Vagina (tissue), 2 donors: ENCODE data around the gene CBX6. TPM values are rescaled to one million over a fixed set of nuclear protein-coding genes. Genes with fewer than 3 reads are reported as not detected.

Experiments
- DNase-seq, 2 donors: peaks; one replicate each; pipeline ENCODE4 v3.0.0-alpha.2; 2017; ENCODE audit errors: extremely low spot score in 2 of 2
- H3K27ac ChIP-seq: fragments of 200-600 bp; sonication (generic); one replicate; pipeline ENCODE4 v1.5.1; 2019
- H3K27me3 ChIP-seq: fragments of 200-600 bp; sonication (generic); one replicate; pipeline ENCODE4 v1.5.1; 2019
- H3K36me3 ChIP-seq, 2 donors: fragments of 200-600 bp; sonication (generic); one replicate each; pipeline ENCODE4 v1.5.1; 2017 to 2019
- H3K4me1 ChIP-seq: fragments of 200-600 bp; sonication (generic); one replicate; pipeline ENCODE4 v1.5.1; 2019
- H3K4me3 ChIP-seq, 2 donors: fragments of 200-600 bp; sonication (generic); 1 replicate in 1 of 2; 2 replicates in 1 of 2; pipeline ENCODE4 v1.5.1; 2016 to 2019
- H3K9me3 ChIP-seq: fragments of 200-600 bp; sonication (generic); one replicate; pipeline ENCODE4 v1.5.1; 2019
- CTCF ChIP-seq, 3 experiments: fragments of 450-650 bp in 2 of 3; fragments of 200-600 bp in 1 of 3; sonication (generic) in 1 of 3; IDR thresholded peaks; one replicate each; pipeline ENCODE4 v1.5.1; 2017 to 2019; ENCODE audit warnings: antibody characterized with exemption in 3 of 3, mild to moderate bottlenecking in 2 of 3, moderate library complexity in 2 of 3
- POLR2A ChIP-seq, 2 donors: fragments of 450-650 bp; IDR thresholded peaks; one replicate each; pipeline ENCODE4 v1.6.1; 2017; ENCODE audit warnings: antibody characterized with exemption in 2 of 2, mild to moderate bottlenecking in 2 of 2, moderate library complexity in 2 of 2
- POLR2AphosphoS5 ChIP-seq, 2 donors: sonication (generic); formaldehyde crosslinking; IDR thresholded peaks; one replicate each; pipeline ENCODE4 v1.9.0; 2017; ENCODE audit warnings: antibody characterized with exemption in 2 of 2, mild to moderate bottlenecking in 2 of 2, low read depth in 1 of 2; ENCODE audit not compliant: insufficient read depth in 1 of 2
- intact Hi-C: fragments of 100-400 bp; cut with DNase I; formaldehyde crosslinking; loops from one replicate; pipeline ENCODE4 v1.15.1; 2023
- total RNA-seq: library from RNA; depleted of rRNA; stranded (reverse); fragments of >200 nt; gene quantifications from one replicate; pipeline ENCODE4 v1.2.3, GENCODE V29; 2016

The CBX6 gene
- 31.7 TPM for total RNA-seq

GRCh38 chr22:38872172-38872830 lies at the start of gene CBX6:
CBX6 (minus strand) TSS chr22:38872216; CDS start chr22:38872190, 26 bp downstream.
- peak within 1 kb of the TSS; percentile 79 to 80 for H3K4me3 ChIP-seq
- no peak for TF ChIP-seq POLR2A (IDR thresholded peaks at IDR 0.05)
- peak in 1 of 2 donors; percentile 80 for TF ChIP-seq POLR2AphosphoS5 (IDR thresholded peaks at IDR 0.05; ENCODE audit: insufficient read depth in 1 of 2, low read depth in 1 of 2)
- intact Hi-C loops: no loop called here

GRCh38 chr22:38921806-38922205 lies 49.8 kb upstream of the CBX6 start:
- DNase-seq: no peak
- H3K27me3 ChIP-seq: no peaks in the 10 kb centered on the region
- intact Hi-C loops: loop anchor here (5.0 kb wide), 1 partner anchor 55 kb away; no protein-coding TSS in a partner anchor
- no peak overlapping the region for H3K4me3 ChIP-seq
- TF ChIP-seq POLR2AphosphoS5 (IDR thresholded peaks at IDR 0.05; ENCODE audit: insufficient read depth in 1 of 2, low read depth in 1 of 2) (no peak), POLR2A (IDR thresholded peaks at IDR 0.05) (no peak), CTCF (IDR thresholded peaks at IDR 0.05) (no peak)
- no peak overlapping the region for H3K27ac ChIP-seq
- H3K36me3 ChIP-seq: no peaks in the 10 kb centered on the region
- H3K9me3 ChIP-seq: no peaks in the 10 kb centered on the region
- H3K4me1 ChIP-seq: peaks cover 34% of the 10 kb centered on the region

More at GRCh38 chr22:38872172-38872830, at the start of gene CBX6:
- DNase-seq: peak; percentile 89 to 91
- no peaks in the 10 kb centered on the region for H3K9me3 ChIP-seq
- H3K27ac ChIP-seq: peak within 1 kb of the TSS; percentile 97
- peaks cover 52% of the 10 kb centered on the region for H3K4me1 ChIP-seq
- H3K36me3 ChIP-seq: peaks cover 0 to 7% of the 10 kb centered on the region in 2 donors
- H3K27me3 ChIP-seq: no peaks in the 10 kb centered on the region

GRCh38 chr22:38921120-38921519 lies 49.1 kb upstream of the CBX6 start:
- TF ChIP-seq POLR2A (IDR thresholded peaks at IDR 0.05) (no peak), CTCF (IDR thresholded peaks at IDR 0.05) (no peak), POLR2AphosphoS5 (IDR thresholded peaks at IDR 0.05; ENCODE audit: insufficient read depth in 1 of 2, low read depth in 1 of 2) (no peak)
- no peaks in the 10 kb centered on the region for H3K27me3 ChIP-seq
- no peaks in the 10 kb centered on the region for H3K36me3 ChIP-seq
- no peak for DNase-seq
- intact Hi-C loops: loop anchor here (5.0 kb wide), 1 partner anchor 54 kb away; no protein-coding TSS in a partner anchor
- H3K9me3 ChIP-seq: no peaks in the 10 kb centered on the region
- H3K27ac ChIP-seq: no peak overlapping the region
- peaks cover 34% of the 10 kb centered on the region for H3K4me1 ChIP-seq
- no peak overlapping the region for H3K4me3 ChIP-seq

GRCh38 chr22:38919631-38920190 lies 47.7 kb upstream of the CBX6 start:
- intact Hi-C loops: loop anchor here (5.0 kb wide), 1 partner anchor 52 kb away; no protein-coding TSS in a partner anchor
- no peak for TF ChIP-seq CTCF (IDR thresholded peaks at IDR 0.05)
- TF ChIP-seq POLR2A (IDR thresholded peaks at IDR 0.05): no peak
- no peak for TF ChIP-seq POLR2AphosphoS5 (IDR thresholded peaks at IDR 0.05; ENCODE audit: insufficient read depth in 1 of 2, low read depth in 1 of 2)
- Histone ChIP-seq H3K9me3 (no peaks in the 10 kb centered on the region), H3K4me1 (peaks cover 29% of the 10 kb centered on the region), H3K27ac (no peak overlapping the region), H3K27me3 (no peaks in the 10 kb centered on the region), H3K4me3 (no peak overlapping the region), H3K36me3 (no peaks in the 10 kb centered on the region)
- no peak for DNase-seq

GRCh38 chr22:38911434-38911833 lies 39.4 kb upstream of the CBX6 start:
- intact Hi-C loops: no loop called here
- Histone ChIP-seq H3K27ac (no peak overlapping the region), H3K4me1 (no peaks in the 10 kb centered on the region), H3K4me3 (no peak overlapping the region), H3K27me3 (no peaks in the 10 kb centered on the region), H3K36me3 (no peaks in the 10 kb centered on the region), H3K9me3 (no peaks in the 10 kb centered on the region)
- no peak for DNase-seq
- no peak for TF ChIP-seq POLR2A (IDR thresholded peaks at IDR 0.05)
- TF ChIP-seq POLR2AphosphoS5 (IDR thresholded peaks at IDR 0.05; ENCODE audit: insufficient read depth in 1 of 2, low read depth in 1 of 2): no peak
- no peak for TF ChIP-seq CTCF (IDR thresholded peaks at IDR 0.05)
